ENCODE measurements around the gene BAZ2A.
A peak's percentile ranks its signal among the peaks of the same experiment; 100 is the strongest.

The BAZ2A gene

GRCh38 chr12:56634242-56634836, 4.2 kb upstream of the BAZ2A start:
- Histone ChIP-seq H3K9me3 (ENCODE audit: low read length) (no peaks in the 10 kb centered on the region), H3K9ac (ENCODE audit: low read length) (peak overlapping the region; percentile 86), H3K36me3 (ENCODE audit: insufficient read depth, low read length) (peaks cover 20% of the 10 kb centered on the region), H3K27ac (ENCODE audit: low read depth, low read length) (peak overlapping the region; percentile 66), H3K4me1 (ENCODE audit: insufficient read depth, low read length) (peaks cover 46% of the 10 kb centered on the region), H3K27me3 (ENCODE audit: control insufficient read depth in 1 of 2, insufficient read depth in 2 of 2, low read length in 2 of 2) (no peaks in the 10 kb centered on the region), H3K4me3 (ENCODE audit: low read depth in 1 of 2, low read length in 2 of 2) (peak overlapping the region; percentile 88 to 96)

GRCh38 chr12:56633468-56634241, 3.5 kb upstream of the BAZ2A start:
- Histone ChIP-seq H3K27ac (ENCODE audit: low read depth, low read length) (peak overlapping the region; percentile 66), H3K4me1 (ENCODE audit: insufficient read depth, low read length) (peaks cover 47% of the 10 kb centered on the region), H3K36me3 (ENCODE audit: insufficient read depth, low read length) (peaks cover 14% of the 10 kb centered on the region), H3K27me3 (ENCODE audit: control insufficient read depth in 1 of 2, insufficient read depth in 2 of 2, low read length in 2 of 2) (no peaks in the 10 kb centered on the region), H3K4me3 (ENCODE audit: low read depth in 1 of 2, low read length in 2 of 2) (peak overlapping the region; percentile 88 to 96), H3K9me3 (ENCODE audit: low read length) (no peaks in the 10 kb centered on the region), H3K9ac (ENCODE audit: low read length) (peak overlapping the region; percentile 86)

- Histone ChIP-seq H3K4me3 (ENCODE audit: low read depth in 1 of 2, low read length in 2 of 2) (peak overlapping the region in 1 of 2 donors; percentile 88), H3K27ac (ENCODE audit: low read depth, low read length) (peak overlapping the region; percentile 30), H3K9me3 (ENCODE audit: low read length) (no peaks in the 10 kb centered on the region), H3K9ac (ENCODE audit: low read length) (peak overlapping the region; percentile 86), H3K4me1 (ENCODE audit: insufficient read depth, low read length) (peaks cover 53% of the 10 kb centered on the region), H3K36me3 (ENCODE audit: insufficient read depth, low read length) (peaks cover 7% of the 10 kb centered on the region), H3K27me3 (ENCODE audit: control insufficient read depth in 1 of 2, insufficient read depth in 2 of 2, low read length in 2 of 2) (no peaks in the 10 kb centered on the region)
Observed at GRCh38 chr12:56632701-56633467, 2.8 kb upstream of the BAZ2A start.

DNA sequence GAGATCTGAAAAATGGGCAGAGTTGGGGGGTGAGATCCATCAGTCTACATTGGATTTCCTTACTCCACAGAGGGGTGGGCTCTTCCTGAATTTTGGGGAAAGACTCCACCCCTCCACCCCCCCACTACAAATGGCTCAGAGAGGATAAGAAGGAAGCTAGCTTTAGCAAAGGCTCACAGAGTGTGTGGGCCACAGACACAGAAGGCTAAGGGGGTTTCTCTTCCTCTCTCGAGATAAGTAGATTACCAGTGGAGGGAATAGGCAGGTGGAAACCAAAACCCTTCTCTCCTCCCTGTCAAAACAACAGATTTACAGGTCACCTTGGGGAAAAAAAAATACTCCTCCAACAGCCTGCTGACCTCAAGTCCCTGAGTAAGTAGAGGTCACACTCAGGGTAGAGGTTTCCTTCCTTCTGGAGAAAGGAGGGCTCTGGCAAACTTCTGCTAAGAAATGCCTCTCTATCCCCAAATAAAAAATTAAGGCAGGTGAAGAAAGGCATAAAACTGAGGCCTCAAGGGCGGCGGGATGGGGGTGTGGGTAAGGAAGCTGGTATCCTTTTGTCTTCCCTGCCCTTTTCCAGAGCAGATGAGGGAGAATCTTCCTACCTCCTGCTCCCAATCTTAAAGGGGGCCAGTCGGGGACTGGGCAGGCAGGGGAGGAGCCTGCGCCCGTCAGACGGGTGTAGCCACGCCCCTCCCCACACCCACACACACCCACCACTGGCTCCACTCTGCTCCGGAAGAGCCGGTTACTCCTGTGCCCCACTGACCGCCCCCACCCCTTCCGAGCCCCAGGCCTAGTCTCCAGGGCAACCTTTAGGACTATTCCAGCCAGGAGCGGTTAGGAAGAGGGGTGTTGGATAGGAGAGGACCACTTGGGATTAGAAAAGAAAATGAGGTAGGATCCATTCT, 1.9 kb upstream of the BAZ2A start:
- no peaks in the 10 kb centered on the region for H3K9me3 ChIP-seq (ENCODE audit: low read length)
- H3K27ac ChIP-seq (ENCODE audit: low read depth, low read length): peak overlapping the region; percentile 47
- H3K4me3 ChIP-seq (ENCODE audit: low read depth in 1 of 2, low read length in 2 of 2): peak overlapping the region in 1 of 2 donors; percentile 31
- no peaks in the 10 kb centered on the region for H3K27me3 ChIP-seq (ENCODE audit: control insufficient read depth in 1 of 2, insufficient read depth in 2 of 2, low read length in 2 of 2)
- peak overlapping the region; percentile 42 for H3K9ac ChIP-seq (ENCODE audit: low read length)
- H3K4me1 ChIP-seq (ENCODE audit: insufficient read depth, low read length): peaks cover 53% of the 10 kb centered on the region
- H3K36me3 ChIP-seq (ENCODE audit: insufficient read depth, low read length): no peaks in the 10 kb centered on the region

DNA sequence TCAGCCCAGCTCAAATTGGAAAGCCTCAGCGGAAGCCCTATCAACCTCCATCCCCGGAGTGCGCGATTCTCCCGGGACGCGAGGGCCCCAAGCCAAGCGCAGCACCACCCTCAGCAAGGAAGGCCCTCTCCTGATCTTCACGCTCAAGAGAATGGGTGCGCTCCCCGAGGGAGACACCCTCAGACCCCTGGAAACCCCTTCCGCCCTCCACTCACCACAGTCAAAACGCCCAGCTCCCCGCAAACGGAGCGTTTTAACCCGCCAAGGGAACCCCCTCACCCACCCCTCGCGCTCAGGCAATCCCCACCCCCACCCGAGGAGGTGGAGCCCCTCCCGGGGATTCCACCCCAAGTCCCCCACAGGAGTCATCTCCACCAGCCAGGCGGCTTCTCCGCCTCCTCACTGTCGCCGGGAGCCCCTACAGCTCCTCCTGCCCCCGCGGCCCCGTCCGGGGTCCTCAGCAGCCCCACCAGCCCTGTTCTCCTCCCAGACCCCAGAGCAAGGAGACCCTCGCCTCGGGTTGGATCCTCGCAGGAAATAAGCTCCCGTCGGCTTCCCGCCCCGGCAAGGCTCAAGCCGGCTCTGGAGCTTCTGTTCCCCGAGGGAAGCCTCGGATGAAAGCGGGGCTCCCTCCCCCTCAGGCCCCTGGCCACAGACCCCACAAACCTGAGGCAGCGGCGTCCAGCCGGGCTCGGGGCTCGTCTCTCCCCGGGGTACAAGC, 507 bp downstream of the BAZ2A start:
- Histone ChIP-seq H3K9me3 (ENCODE audit: low read length) (no peaks in the 10 kb centered on the region), H3K4me1 (ENCODE audit: insufficient read depth, low read length) (peaks cover 66% of the 10 kb centered on the region), H3K27ac (ENCODE audit: low read depth, low read length) (peak overlapping the region; percentile 98), H3K9ac (ENCODE audit: low read length) (peak overlapping the region; percentile 96), H3K27me3 (ENCODE audit: control insufficient read depth in 1 of 2, insufficient read depth in 2 of 2, low read length in 2 of 2) (no peaks in the 10 kb centered on the region), H3K36me3 (ENCODE audit: insufficient read depth, low read length) (no peaks in the 10 kb centered on the region), H3K4me3 (ENCODE audit: low read depth in 1 of 2, low read length in 2 of 2) (peak overlapping the region; percentile 54 to 87)

DNA sequence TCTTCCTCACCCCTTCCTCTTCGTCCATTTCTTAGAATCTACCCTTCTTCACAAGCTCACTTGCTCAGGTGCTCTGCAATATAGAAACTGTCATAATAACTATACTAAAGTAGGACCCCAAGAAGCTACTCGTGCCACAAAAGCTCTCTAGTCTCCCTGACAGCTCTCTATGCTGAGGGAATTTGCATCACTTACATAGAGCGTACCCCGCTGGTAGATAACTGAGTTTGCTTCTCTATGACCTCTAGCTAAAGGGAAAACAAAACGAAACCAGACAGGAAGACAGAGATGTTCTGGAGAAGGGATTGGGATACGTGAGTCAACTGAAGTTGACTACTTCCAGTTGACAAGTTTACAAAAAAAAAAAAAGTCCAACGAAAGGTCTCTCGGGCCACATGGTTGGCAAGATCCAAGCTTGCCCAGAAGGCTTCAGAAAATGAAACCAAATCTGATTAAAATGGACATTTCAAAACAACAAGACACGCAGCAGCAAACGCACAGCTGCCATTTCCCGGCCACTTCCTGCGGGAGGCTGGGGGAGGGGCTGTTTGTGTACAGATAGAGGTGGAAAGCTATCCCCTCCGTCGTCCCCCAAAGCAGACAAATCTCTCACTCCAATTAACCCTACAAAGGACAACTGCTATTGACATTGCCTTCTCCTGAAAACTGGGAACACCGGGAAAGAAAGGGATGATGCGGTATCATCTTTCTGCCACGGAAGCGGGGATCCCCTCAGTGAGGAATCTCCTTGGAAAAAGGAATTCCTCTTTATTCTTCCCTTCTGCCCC, 1.3 kb downstream of the BAZ2A start:
- no peaks in the 10 kb centered on the region for H3K36me3 ChIP-seq (ENCODE audit: insufficient read depth, low read length)
- H3K4me3 ChIP-seq (ENCODE audit: low read depth in 1 of 2, low read length in 2 of 2): peak overlapping the region; percentile 54 to 87
- H3K9me3 ChIP-seq (ENCODE audit: low read length): no peaks in the 10 kb centered on the region
- H3K27ac ChIP-seq (ENCODE audit: low read depth, low read length): peak overlapping the region; percentile 98
- peak overlapping the region; percentile 96 for H3K9ac ChIP-seq (ENCODE audit: low read length)
- peaks cover 70% of the 10 kb centered on the region for H3K4me1 ChIP-seq (ENCODE audit: insufficient read depth, low read length)
- no peaks in the 10 kb centered on the region for H3K27me3 ChIP-seq (ENCODE audit: control insufficient read depth in 1 of 2, insufficient read depth in 2 of 2, low read length in 2 of 2)

GRCh38 chr12:56626701-56627100, 3.4 kb downstream of the BAZ2A start:
- no peak overlapping the region for H3K4me3 ChIP-seq (ENCODE audit: low read depth in 1 of 2, low read length in 2 of 2)
- H3K9ac ChIP-seq (ENCODE audit: low read length): no peak overlapping the region
- H3K36me3 ChIP-seq (ENCODE audit: insufficient read depth, low read length): no peaks in the 10 kb centered on the region
- peaks cover 57% of the 10 kb centered on the region for H3K4me1 ChIP-seq (ENCODE audit: insufficient read depth, low read length)
- H3K27me3 ChIP-seq (ENCODE audit: control insufficient read depth in 1 of 2, insufficient read depth in 2 of 2, low read length in 2 of 2): no peaks in the 10 kb centered on the region
- no peak overlapping the region for H3K27ac ChIP-seq (ENCODE audit: low read depth, low read length)
- H3K9me3 ChIP-seq (ENCODE audit: low read length): no peaks in the 10 kb centered on the region

GRCh38 chr12:56622535-56622934, 7.6 kb downstream of the BAZ2A start:
- H3K27me3 ChIP-seq (ENCODE audit: control insufficient read depth in 1 of 2, insufficient read depth in 2 of 2, low read length in 2 of 2): no peaks in the 10 kb centered on the region

DNA sequence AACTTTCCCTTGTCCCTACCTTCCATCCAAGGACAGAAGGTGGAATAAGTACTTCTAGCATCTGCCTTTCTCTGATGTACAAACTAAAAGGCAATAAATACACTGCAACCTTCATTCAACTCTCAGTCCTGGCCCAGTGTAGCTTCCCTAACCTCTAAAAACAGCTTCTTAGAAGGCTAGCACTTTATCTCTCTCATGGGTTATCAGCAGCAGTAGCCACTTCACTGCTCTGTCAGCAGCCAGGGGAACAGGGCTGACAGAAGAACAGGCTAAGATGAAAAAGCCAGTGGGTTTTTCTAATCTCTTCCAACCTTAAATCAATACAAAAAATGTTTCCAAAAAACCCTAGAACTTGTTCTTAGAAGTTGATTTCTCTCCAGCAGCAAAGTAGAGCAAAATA, 13.2 kb downstream of the BAZ2A start:
- Histone ChIP-seq H3K27me3 (ENCODE audit: control insufficient read depth in 1 of 2, insufficient read depth in 2 of 2, low read length in 2 of 2) (no peaks in the 10 kb centered on the region), H3K9ac (ENCODE audit: low read length) (no peak overlapping the region), H3K27ac (ENCODE audit: low read depth, low read length) (no peak overlapping the region), H3K4me1 (ENCODE audit: insufficient read depth, low read length) (no peaks in the 10 kb centered on the region), H3K36me3 (ENCODE audit: insufficient read depth, low read length) (peaks cover 66% of the 10 kb centered on the region), H3K9me3 (ENCODE audit: low read length) (no peaks in the 10 kb centered on the region), H3K4me3 (ENCODE audit: low read depth in 1 of 2, low read length in 2 of 2) (no peak overlapping the region)

More at GRCh38 chr12:56622535-56622934, 7.6 kb downstream of the BAZ2A start:
- Histone ChIP-seq H3K9me3 (ENCODE audit: low read length) (no peaks in the 10 kb centered on the region), H3K9ac (ENCODE audit: low read length) (no peak overlapping the region), H3K4me3 (ENCODE audit: low read depth in 1 of 2, low read length in 2 of 2) (no peak overlapping the region), H3K27ac (ENCODE audit: low read depth, low read length) (no peak overlapping the region), H3K36me3 (ENCODE audit: insufficient read depth, low read length) (peaks cover 13% of the 10 kb centered on the region), H3K4me1 (ENCODE audit: insufficient read depth, low read length) (peaks cover 34% of the 10 kb centered on the region)

GRCh38 chr12:56616244-56616643, 13.9 kb downstream of the BAZ2A start:
- Histone ChIP-seq H3K27me3 (ENCODE audit: control insufficient read depth in 1 of 2, insufficient read depth in 2 of 2, low read length in 2 of 2) (no peaks in the 10 kb centered on the region), H3K27ac (ENCODE audit: low read depth, low read length) (no peak overlapping the region), H3K4me1 (ENCODE audit: insufficient read depth, low read length) (no peaks in the 10 kb centered on the region), H3K4me3 (ENCODE audit: low read depth in 1 of 2, low read length in 2 of 2) (no peak overlapping the region), H3K9ac (ENCODE audit: low read length) (no peak overlapping the region), H3K36me3 (ENCODE audit: insufficient read depth, low read length) (peaks cover 72% of the 10 kb centered on the region), H3K9me3 (ENCODE audit: low read length) (no peaks in the 10 kb centered on the region)
